ENCODE results near the gene MCU.

DNA sequence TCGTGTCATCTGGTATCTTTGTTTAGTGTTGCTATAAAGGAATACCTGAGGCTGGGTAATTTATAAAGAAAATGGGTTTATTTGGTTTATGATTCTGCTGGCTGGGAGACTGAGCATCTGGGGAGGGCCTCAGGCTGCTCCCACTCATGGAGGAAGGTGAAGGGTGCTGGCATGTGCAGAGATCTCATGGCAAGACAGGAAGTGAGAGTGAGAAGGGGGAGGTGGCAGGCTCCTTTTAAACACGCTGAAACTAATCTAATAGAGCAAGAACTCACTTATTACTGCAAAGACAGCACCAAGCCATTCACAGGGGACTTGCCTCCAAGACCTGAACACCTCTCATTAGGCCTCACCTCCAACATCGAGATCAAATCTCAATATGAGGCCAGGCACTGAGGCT, 212.9 kb downstream of the MCU start:
- TF ChIP-seq, protein P1, sequence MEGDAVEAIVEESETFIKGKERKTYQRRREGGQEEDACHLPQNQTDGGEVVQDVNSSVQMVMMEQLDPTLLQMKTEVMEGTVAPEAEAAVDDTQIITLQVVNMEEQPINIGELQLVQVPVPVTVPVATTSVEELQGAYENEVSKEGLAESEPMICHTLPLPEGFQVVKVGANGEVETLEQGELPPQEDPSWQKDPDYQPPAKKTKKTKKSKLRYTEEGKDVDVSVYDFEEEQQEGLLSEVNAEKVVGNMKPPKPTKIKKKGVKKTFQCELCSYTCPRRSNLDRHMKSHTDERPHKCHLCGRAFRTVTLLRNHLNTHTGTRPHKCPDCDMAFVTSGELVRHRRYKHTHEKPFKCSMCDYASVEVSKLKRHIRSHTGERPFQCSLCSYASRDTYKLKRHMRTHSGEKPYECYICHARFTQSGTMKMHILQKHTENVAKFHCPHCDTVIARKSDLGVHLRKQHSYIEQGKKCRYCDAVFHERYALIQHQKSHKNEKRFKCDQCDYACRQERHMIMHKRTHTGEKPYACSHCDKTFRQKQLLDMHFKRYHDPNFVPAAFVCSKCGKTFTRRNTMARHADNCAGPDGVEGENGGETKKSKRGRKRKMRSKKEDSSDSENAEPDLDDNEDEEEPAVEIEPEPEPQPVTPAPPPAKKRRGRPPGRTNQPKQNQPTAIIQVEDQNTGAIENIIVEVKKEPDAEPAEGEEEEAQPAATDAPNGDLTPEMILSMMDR (IDR thresholded peaks at IDR 0.05 in 2 of 3, conservative IDR thresholded peaks at IDR 0.05 in 1 of 3; ENCODE audit: borderline replicate concordance in 1 of 3, insufficient read depth in 1 of 3, low read depth in 2 of 3, low read length in 2 of 3), result no peak
- no peak for TF ChIP-seq POLR2AphosphoS5 (IDR thresholded peaks at IDR 0.05; ENCODE audit: low read depth, low read length)
- no peak for TF ChIP-seq CEBPB (IDR thresholded peaks at IDR 0.05; ENCODE audit: low read depth)
- TF ChIP-seq ZFX (IDR thresholded peaks at IDR 0.05), result no peak
- TF ChIP-seq SP1 (IDR thresholded peaks at IDR 0.05; ENCODE audit: low read depth), result no peak
- TF ChIP-seq JUND (IDR thresholded peaks at IDR 0.05), result no peak
- TF ChIP-seq POLR2A (IDR thresholded peaks at IDR 0.05; ENCODE audit: borderline replicate concordance, extremely low read depth, insufficient read depth, insufficient read length), result no peak
- TF ChIP-seq, protein P2, sequence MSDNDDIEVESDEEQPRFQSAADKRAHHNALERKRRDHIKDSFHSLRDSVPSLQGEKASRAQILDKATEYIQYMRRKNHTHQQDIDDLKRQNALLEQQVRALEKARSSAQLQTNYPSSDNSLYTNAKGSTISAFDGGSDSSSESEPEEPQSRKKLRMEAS (IDR thresholded peaks at IDR 0.05), result no peak
- no peak for TF ChIP-seq EZH2phosphoT487 (IDR thresholded peaks at IDR 0.05; ENCODE audit: borderline replicate concordance)
- no peak for TF ChIP-seq EZH2 (IDR thresholded peaks at IDR 0.05)

Data from HCT116 (cell line).